GM18861 (cell line): ENCODE measurements around the gene RBBP6.
A peak's percentile ranks its signal among the peaks of the same experiment; 100 is the strongest.

Experiments used
- ATAC-seq: cut with Tn5 transposase; IDR thresholded peaks from one replicate; pipeline ENCODE4 v1.9.1; 2021; ENCODE audit not compliant: unreplicated experiment

Gene RBBP6

DNA sequence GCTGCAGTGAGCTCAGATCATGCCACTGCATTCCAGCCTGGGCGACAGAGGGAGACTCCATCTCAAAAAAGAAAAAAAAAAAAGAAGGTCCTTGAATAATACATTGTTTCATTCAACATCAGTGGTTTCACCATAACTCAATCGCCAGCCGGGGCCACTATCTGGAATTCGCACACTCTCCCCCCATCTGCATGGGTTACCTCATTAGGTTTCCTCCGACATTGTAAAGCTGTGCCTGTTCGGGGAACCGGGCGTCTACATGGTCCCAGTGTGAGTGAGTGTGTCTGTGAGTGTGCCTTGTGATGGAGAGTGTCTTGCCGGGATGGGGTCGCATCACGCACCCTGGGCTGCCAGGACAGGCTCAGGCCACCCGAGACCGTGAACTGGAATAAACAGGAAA, 16.6 kb upstream of the RBBP6 start:
- no peak for ATAC-seq

DNA sequence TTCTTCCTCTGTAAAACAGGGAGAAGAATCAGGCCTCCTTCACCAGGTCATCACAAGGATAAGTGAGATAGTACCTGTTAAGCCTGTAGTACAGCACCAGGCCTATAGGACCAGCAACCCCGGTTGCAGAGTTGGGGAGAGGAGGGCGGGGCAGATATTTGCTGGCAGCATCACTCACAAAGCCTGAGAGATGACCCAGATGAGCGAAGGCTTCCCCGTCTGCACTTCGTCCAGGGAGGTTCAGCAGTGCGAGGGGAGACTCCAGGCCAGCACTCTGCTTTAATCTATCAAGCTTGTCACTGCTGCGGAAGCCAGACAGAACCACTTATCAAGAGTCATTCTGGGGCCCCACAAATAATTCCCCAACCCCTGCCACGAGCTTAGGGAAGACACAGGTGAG, 15.8 kb upstream of the RBBP6 start:
- no peak for ATAC-seq

DNA sequence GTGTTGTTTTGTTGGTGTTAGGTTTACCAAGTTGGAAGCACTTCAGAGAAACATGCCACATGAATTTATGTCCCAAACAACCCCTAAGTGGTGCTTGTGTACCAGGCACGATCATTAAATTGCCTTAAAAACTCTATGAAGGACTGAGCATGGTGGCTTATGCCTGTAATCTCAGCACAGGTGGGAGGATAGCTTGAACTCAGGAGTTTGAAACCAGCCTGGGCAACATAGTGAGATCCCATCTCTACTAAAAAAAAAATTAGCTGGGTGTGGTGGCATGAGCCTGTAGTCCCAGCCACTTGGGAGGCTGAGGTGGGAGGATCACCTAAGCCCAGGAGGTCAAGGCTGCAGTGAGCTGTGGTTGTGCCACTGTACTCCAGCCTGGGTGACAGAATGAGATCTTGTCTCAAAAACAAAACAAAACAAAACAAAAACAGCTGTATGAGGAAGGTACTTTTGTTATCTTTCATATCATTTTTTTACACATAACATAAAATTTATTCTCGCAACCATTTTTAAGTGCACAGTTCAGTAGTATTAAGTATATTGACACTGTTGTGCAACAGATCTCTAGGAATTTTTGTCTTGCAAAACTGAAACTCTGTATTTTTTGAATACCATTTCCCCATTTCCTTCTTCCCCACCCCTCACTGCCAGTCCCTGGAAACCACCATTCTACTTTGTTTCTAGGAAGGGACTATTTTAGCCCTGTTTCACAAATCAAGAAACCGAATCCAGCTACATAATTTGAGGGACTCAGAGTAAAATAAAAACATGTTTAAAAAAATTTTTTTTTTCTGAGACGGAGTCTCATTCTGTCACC, 14.3 kb upstream of the RBBP6 start:
- no peak for ATAC-seq

GRCh38 chr16:24525970-24526559, 13.3 kb upstream of the RBBP6 start:
- no peak for ATAC-seq

DNA sequence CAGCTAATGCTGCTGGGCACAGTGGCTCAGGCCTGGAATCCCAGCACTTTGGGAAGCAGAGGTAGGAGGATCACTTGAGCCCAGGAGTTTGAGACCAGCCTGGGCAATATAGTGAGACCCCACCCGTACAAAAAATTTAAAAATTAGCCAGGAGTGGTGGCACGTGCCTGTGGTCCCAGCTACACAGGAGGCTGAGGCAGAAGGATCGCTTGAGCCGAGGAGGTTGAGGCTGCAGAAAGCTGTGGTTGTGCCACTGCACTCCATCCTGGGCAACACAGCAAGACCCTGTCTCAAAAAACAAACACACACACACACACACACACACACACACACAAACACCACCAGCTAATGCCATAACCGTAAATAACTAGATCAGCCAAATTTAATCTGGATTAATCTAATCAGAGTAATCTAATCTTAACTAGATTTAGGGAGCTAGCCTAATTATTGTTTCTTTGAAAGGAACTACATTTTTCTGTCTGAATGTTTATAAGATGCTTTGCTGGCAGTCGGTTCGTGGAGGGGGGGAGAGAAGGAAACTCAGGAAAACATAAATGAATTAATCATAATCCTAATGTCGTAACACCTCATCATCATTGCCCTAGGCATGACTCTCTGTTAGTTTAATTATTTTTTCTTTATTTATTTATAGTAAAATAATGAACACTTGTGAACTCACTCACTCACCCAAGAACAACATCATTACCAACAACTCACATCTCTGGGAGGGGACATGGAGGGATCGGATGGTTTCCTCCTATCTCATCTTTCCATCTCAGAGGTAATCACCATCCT, 12.5 kb upstream of the RBBP6 start:
- ATAC-seq = no peak

DNA sequence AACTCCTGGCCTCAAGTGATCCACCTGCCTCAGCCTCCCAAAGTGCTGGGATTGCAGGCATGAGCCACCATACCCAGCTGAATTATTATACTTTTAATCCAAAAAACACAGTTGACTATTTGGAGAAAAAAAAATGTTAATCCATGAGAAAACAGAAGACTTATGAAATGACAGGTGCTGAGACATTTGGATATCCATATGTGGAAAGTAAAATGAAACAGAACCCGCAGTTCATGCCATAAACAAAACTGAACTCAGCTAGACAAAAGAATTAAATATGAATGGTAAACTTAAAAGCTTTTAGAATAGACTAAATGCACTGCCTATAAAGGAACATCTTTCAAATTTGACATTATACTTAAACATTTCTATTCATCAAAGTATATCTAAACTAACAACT, 8.2 kb upstream of the RBBP6 start:
- no peak for ATAC-seq

GRCh38 chr16:24534620-24535019, 4.7 kb upstream of the RBBP6 start:
- no peak for ATAC-seq

DNA sequence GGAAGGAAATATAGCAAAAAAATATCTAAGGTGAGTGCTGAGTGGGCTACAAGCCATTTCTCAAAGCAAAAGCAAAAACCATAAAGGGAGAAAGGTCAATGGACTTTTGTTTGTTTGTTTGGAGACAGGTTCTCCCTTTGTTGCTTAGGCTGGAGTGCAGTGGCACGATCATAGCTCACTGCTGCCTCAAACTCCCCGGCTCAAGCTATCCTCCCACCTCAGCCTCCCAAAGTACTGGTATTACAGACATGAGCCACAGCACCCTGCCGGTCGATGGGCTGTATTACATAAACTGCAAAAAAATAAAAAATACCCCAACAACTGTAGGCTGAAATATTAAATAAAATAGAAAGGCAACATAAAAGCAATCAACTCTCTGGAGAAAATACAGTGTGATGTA, 3.5 kb upstream of the RBBP6 start:
- no peak for ATAC-seq

- ATAC-seq = no peak
Measured at GRCh38 chr16:24536671-24537070, 2.7 kb upstream of the RBBP6 start.

DNA sequence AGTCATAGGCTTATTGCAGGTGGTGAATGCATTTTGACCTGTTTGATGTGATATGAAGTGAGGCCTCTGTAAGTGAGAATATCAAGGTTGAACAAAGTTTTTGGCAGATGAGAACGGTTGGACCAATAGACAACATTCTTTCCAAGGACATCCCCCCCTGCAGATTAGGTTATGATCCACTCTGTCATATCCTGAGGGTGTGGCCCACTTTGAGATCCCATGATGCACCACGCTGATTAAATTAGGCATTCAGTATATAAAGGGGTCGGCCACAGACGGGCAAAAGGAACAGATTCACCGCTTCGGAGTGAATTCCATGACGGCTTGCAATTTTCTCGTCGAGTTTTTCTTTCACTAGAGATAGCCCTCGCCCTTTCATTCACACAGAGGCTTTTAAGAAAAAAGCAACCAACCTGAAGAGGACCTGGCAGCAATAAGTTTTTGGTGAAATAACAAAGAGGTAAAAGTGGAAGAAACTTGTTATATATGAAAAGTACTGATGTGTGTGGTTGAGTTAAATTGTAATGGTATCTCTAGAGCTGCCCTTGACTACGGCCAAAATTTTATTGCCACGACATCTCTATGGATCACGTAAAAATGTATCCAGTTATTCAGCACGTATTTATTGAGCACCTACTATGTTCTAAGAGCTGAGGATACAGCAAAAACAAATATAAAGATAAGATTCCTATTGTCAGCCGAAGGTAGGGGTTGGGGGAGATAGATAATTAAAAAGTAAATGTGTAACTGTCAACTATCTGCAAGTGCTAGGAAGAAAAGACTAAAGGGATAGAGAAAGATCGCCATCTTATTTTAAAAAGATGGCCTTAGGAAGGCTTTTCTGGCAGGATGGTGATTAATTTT, 1.7 kb upstream of the RBBP6 start:
- ATAC-seq = no peak

DNA sequence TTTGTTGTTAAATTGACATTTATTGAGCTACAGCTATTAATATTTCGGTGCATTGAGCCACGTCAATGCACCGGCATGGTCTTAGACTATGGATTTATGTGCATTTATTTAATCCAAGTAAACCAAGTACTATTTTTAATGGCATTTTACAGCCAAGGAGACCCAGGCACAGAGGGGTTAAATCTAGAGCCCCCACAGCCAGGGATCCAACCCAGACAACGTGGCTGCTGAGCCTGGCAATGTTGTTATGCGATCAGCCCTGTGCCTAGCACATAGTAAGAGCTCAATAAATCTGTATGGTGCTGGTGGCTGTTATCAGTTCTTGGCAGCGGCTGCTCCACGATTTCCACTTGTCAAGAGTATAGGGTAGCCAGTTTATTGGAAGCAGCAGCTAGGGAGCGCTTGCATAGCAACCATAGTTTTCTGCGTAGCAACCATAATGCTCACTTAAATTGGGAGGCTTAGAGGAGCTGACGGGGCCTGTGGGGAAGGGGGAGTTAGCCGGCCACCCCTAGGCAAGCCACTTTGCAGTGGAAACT, 541 bp upstream of the RBBP6 start:
- peak; percentile 7 for ATAC-seq

DNA sequence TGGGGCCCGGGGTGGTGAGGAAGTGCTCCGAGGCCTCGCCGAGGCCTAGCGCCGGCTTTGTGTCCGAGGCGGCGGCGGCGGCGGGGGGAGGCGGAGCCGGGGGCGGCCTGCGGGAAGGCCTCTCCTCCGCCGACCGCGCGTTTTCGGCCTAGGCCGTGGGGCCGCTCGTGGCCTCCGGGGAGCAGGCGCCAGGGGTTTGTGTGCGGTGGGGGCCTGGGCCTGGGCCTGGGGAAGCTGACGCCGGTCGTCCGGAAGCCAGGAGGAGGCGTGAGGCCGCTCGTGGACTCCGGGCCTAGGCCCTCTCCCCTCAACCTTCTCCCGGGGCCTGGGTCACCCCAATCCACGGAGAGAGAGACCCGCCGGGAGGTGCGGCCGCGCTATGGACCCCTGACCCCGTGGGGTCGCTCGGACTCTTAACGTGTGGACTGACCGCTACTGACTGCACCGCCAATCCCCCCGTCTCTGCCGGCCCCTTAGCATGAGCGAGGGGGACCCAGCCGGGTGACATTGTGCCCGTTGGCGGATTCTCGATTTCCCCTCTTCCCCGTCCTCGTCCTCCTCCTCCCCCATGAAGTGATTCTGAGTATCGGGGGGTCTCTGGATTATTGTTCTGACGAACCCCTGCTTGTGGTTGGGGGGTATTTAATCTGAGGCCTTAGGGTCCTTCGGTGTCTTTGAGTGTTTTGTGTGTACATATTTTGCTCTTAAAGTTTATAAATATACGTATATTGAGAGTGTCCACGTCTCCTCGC, 660 bp downstream of the RBBP6 start:
- no peak for ATAC-seq

DNA sequence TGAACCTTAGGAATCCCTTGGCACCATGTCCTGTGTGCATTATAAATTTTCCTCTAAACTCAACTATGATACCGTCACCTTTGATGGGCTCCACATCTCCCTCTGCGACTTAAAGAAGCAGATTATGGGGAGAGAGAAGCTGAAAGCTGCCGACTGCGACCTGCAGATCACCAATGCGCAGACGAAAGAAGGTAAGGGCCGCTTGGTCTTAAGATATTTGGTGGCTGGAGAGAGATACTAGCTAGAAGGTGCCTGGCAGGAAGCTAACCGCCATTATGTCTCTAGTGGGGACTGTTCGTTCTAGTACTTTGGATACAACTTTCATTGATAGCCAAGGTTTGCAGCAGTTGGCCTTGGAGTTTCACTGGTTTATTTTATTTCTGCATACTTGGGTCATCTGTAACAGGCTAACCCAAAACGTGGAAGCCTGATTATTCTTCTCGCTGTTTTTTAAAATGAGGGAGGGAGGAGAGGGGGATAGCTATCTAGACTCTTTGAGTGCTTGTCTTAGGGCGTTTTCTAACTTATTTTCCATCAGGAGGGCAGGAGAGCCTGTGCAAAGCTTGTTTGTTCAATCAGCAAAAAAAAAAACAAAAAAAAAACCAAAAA, 1.3 kb downstream of the RBBP6 start:
- no peak for ATAC-seq

- no peak for ATAC-seq
Measured at GRCh38 chr16:24541233-24541933, 2.0 kb downstream of the RBBP6 start.

GRCh38 chr16:24543949-24544348, 4.6 kb downstream of the RBBP6 start:
- no peak for ATAC-seq

- no peak for ATAC-seq
Measured at GRCh38 chr16:24544640-24545039, 5.3 kb downstream of the RBBP6 start.

GRCh38 chr16:24550295-24550694, 10.9 kb downstream of the RBBP6 start:
- no peak for ATAC-seq

DNA sequence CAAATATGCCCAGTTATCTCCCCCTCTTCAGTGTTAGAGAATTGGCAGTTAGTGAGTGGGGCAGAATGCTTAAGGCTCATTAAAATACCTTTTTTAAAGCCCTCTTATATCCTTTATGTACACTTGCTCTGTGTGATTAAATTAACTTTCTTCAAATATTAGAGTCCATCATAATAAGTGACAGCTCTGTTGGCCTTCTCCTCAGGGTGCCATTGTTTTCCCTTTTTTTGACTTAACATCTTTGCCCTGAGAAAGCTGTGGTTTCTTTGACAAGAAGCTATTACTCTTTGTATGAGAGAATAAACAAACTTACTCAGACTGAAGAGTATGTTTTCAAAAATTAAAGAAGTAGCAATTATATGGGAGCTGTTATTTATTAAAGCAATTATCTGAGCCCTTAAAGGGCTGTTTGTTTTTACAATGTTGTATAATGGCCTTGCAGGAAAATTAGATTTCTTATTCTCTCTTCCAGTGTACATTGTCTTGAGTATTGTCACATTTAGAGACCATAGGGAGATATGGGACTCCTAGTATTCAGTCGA, 13.4 kb downstream of the RBBP6 start:
- no peak for ATAC-seq

GRCh38 chr16:24553983-24554382, 14.6 kb downstream of the RBBP6 start:
- ATAC-seq = no peak
